AG04450 (cell line): ENCODE results near the gene USP53. TPM values are rescaled to one million over a fixed set of nuclear protein-coding genes. Genes with fewer than 3 reads are reported as not detected.

Experiments
- CTCF ChIA-PET: fragments of 300-600, 350-600 bp; formaldehyde crosslinking; extraction: SDS; loops from one replicate; lab custom pipeline; 2022; ENCODE audit warnings: antibody characterized with exemption, inconsistent platforms; lab: Charles Lee
- POLR2A ChIA-PET: fragments of 350-600 bp; formaldehyde crosslinking; extraction: SDS; loops from one replicate; lab custom pipeline; 2021; ENCODE audit warnings: antibody characterized with exemption, inconsistent platforms; lab: Yijun Ruan, JAX
- DNase-seq: peaks from one replicate; pipeline ENCODE4 v3.0.0-alpha.2; 2011; ENCODE audit warnings: low read depth, low spot score
- H3K27ac ChIP-seq: one replicate; pipeline ENCODE4 v1.5.1; 2012; ENCODE audit warnings: low read depth, low read length, control low read depth
- H3K27me3 ChIP-seq: one replicate; pipeline ENCODE4 v1.6.0; 2012; ENCODE audit warnings: low read length; ENCODE audit not compliant: control insufficient read depth, insufficient read depth
- H3K4me3 ChIP-seq: 2 replicates; pipeline ENCODE4 v1.5.1; 2011; ENCODE audit warnings: mild to moderate bottlenecking, low read depth, low read length, control low read depth
- H3K9me3 ChIP-seq: 2 replicates; pipeline ENCODE4 v1.5.1; 2012; ENCODE audit warnings: low read length; ENCODE audit not compliant: control insufficient read depth, insufficient read depth
- polyA plus RNA-seq: library from polyadenylated mRNA; depleted of rRNA; stranded (reverse); fragments of >200 nt; gene quantifications from 2 replicates; pipeline ENCODE4 v1.2.3, GENCODE V29; 2011
- TF ChIP-seq, protein P1 (sequence below): IDR thresholded peaks from 2 replicates; pipeline ENCODE4 v1.5.1; 2011; ENCODE audit warnings: low read depth, low read length, control low read depth, inconsistent platforms

The USP53 gene
- polyA plus RNA-seq, 1 experiment: 19.0 TPM

DNA sequence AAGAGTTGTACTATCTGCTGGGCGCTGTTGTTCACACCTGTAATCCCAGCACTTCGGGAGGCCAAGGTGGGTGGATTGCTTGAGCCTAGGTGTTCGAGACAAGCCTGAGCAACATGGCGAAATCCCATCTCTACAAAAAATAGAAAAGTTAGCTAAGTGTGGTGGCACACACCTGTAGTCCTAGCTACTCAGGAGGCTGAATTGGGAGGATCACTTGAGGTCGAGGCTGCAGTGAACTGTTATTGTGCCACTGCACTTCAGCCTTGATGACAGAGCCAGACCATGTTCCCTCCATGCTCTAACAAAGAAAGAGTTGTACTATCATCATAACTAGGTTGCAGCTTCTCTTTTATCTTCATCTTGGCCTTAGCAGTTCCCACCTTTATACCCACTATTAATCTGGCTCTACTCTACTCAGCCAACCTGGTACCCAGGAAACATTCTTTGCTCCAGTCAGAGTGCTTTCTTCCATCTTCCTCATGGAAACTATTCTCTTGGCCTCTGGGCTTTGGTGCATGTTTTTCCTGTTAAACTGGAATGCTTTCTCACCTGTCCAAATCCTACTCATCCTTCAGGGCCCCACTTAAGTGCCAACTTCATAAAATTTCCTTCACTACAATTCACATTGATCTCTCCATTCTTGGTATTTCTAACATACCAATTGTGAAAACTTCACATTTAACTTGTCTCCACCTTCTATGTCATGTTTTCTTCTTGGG is 91.2 kb downstream of the USP53 start:
- ChIA-PET POLR2A (no interaction called here), CTCF (no interaction called here)
- no peak for DNase-seq
- Histone ChIP-seq H3K4me3 (no peak overlapping the region), H3K27ac (no peak overlapping the region), H3K9me3 (no peaks in the 10 kb centered on the region), H3K27me3 (no peaks in the 10 kb centered on the region)
- TF ChIP-seq, protein P1, sequence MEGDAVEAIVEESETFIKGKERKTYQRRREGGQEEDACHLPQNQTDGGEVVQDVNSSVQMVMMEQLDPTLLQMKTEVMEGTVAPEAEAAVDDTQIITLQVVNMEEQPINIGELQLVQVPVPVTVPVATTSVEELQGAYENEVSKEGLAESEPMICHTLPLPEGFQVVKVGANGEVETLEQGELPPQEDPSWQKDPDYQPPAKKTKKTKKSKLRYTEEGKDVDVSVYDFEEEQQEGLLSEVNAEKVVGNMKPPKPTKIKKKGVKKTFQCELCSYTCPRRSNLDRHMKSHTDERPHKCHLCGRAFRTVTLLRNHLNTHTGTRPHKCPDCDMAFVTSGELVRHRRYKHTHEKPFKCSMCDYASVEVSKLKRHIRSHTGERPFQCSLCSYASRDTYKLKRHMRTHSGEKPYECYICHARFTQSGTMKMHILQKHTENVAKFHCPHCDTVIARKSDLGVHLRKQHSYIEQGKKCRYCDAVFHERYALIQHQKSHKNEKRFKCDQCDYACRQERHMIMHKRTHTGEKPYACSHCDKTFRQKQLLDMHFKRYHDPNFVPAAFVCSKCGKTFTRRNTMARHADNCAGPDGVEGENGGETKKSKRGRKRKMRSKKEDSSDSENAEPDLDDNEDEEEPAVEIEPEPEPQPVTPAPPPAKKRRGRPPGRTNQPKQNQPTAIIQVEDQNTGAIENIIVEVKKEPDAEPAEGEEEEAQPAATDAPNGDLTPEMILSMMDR: no peak

DNA sequence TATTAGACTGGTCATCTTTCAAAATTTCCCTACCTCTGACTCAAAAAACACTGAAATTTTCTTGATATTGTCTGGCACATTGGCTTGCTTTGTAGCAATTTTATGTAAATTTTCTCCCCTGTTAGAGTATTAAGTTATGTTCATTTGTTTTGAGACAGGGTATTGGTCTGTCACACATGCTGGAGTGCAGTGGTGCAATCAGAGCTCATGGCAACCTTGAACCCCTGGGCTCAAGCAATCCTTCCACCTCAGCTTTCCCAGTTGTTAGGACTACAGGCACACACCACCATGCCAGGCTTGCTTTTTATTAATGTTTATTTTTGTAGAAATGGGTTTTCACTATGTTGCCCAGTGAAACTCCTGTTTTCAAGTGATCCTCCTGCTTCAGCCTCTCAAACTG is 91.9 kb downstream of the USP53 start:
- POLR2A ChIA-PET: no interaction called here
- no peak for DNase-seq
- TF ChIP-seq, protein P1: no peak
- no peak overlapping the region for H3K4me3 ChIP-seq
- no peaks in the 10 kb centered on the region for H3K9me3 ChIP-seq
- CTCF ChIA-PET: no interaction called here
- H3K27me3 ChIP-seq: no peaks in the 10 kb centered on the region
- no peak overlapping the region for H3K27ac ChIP-seq

DNA sequence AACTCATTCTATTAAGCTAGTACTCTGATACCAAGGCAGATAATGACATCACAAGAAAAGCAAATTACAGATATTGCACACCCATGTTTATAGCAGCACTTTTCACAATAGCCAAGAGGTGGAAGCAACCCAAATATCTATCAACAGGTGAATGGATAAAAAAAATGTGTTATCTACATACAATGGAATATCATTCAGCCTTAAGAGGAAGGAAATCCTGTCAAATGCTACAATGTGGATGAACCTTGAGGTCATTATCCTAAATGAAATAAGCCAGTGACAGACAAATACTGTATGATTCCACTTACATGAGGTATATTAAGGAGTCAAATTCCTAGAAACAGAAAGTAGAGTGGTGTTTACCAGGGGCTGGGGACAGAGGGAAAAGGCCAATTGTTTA is 95.1 kb downstream of the USP53 start:
- H3K9me3 ChIP-seq: no peaks in the 10 kb centered on the region
- TF ChIP-seq, protein P1: no peak
- no peaks in the 10 kb centered on the region for H3K27me3 ChIP-seq
- no peak for DNase-seq
- ChIA-PET CTCF (no interaction called here), POLR2A (no interaction called here)
- no peak overlapping the region for H3K27ac ChIP-seq
- H3K4me3 ChIP-seq: no peak overlapping the region

DNA sequence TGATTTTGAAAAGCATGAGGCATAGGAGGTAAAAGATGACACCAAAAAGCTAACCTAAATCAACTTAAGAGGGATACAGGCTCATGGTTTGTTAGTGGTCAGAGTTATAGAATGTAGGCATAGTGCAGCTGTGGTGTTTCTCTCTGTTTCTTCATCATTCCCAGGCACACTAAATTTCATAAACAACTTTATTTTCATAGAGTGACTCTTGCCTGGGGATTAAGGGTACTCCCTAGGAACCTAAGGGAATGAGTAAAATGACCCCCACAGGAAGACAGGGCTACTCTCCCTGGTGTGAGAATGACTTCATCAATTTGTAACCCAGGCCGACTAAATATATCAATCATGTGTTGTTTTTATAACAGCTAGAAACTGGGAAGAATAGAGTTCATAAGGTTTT is 98.3 kb downstream of the USP53 start:
- Histone ChIP-seq H3K4me3 (no peak overlapping the region), H3K27me3 (no peaks in the 10 kb centered on the region), H3K27ac (no peak overlapping the region), H3K9me3 (no peaks in the 10 kb centered on the region)
- no peak for DNase-seq
- ChIA-PET CTCF (interaction anchor here (1.0 kb wide), 2 partner anchors 330 to 746 kb away, joined by 3 to 5 read pairs; no protein-coding TSS in a partner anchor), POLR2A (no interaction called here)
- TF ChIP-seq, protein P1: no peak

DNA sequence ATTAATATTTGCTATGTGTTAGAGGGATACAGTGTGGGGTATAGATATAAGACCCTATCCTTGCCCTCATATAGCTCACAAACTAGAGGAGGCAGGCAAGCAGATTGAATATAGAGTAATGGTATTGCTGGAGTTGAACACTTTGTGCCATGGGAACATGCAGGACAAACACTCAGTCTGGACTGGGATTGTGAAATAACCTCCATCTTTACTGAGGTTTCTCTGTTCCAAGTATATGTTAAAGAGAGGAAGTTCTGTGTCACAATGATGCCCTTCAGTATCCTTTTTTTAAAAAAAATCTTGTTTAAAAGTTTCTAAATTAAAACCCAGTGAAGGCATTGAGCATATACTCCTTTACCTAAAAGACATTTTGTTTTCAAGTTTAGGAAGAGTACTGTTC is 100.7 kb downstream of the USP53 start:
- TF ChIP-seq, protein P1: no peak
- no peaks in the 10 kb centered on the region for H3K27me3 ChIP-seq
- ChIA-PET POLR2A (no interaction called here), CTCF (interaction anchor here (1.1 to 3.1 kb wide), 9 partner anchors 173 to 748 kb away, joined by 4 to 52 read pairs (median 6); no protein-coding TSS in a partner anchor)
- H3K27ac ChIP-seq: no peak overlapping the region
- no peak for DNase-seq
- H3K4me3 ChIP-seq: no peak overlapping the region
- no peaks in the 10 kb centered on the region for H3K9me3 ChIP-seq
